Lung (tissue), 12 donors: Measurements from ENCODE around the gene FAM83E. TPM values are rescaled to one million over a fixed set of nuclear protein-coding genes. Genes with fewer than 3 reads are reported as not detected.

Experiments used
- ATAC-seq: fragments of 200-7000 bp; cut with Tn5 transposase; one replicate; pipeline ENCODE4 v1.9.1; 2020; ENCODE audit warnings: moderate number of reproducible peaks; ENCODE audit not compliant: insufficient read depth, low FRiP score
- DNase-seq, 3 donors: peaks; one replicate each; pipeline ENCODE4 v3.0.0-alpha.2; 2013 to 2017
- H3K27ac ChIP-seq, 2 donors: one replicate each; pipeline ENCODE4 v1.5.1; 2013; ENCODE audit warnings: mild to moderate bottlenecking in 2 of 2, moderate library complexity in 2 of 2, control low read depth in 1 of 2, inconsistent platforms in 1 of 2, low read depth in 1 of 2, low read length in 1 of 2
- H3K27me3 ChIP-seq, 3 donors: one replicate each; pipeline ENCODE4 v1.5.1; 2013; ENCODE audit warnings: low read length in 2 of 3; ENCODE audit not compliant: control insufficient read depth in 3 of 3, insufficient read depth in 3 of 3
- H3K36me3 ChIP-seq, 4 donors: one replicate each; pipeline ENCODE4 v1.5.1; 2013; ENCODE audit warnings: low read length in 4 of 4, mild to moderate bottlenecking in 1 of 4, moderate library complexity in 1 of 4; ENCODE audit not compliant: control insufficient read depth in 4 of 4, insufficient read depth in 4 of 4
- H3K4me1 ChIP-seq, 5 donors: one replicate each; pipeline ENCODE4 v1.5.1; 2013; ENCODE audit warnings: low read length in 5 of 5, mild to moderate bottlenecking in 2 of 5, moderate library complexity in 1 of 5; ENCODE audit not compliant: control insufficient read depth in 5 of 5, insufficient read depth in 5 of 5
- H3K4me3 ChIP-seq: one replicate; pipeline ENCODE4 v1.5.1; 2013; ENCODE audit warnings: mild to moderate bottlenecking, control low read depth, moderate library complexity
- H3K9ac ChIP-seq, 2 donors: one replicate each; pipeline ENCODE4 v1.5.1; 2013; ENCODE audit warnings: low read length in 2 of 2, control low read depth in 1 of 2; ENCODE audit not compliant: insufficient read depth in 1 of 2
- H3K9me3 ChIP-seq, 4 donors: one replicate each; pipeline ENCODE4 v1.5.1; 2013; ENCODE audit warnings: low read length in 3 of 4, mild to moderate bottlenecking in 1 of 4, moderate library complexity in 1 of 4; ENCODE audit not compliant: control insufficient read depth in 4 of 4, insufficient read depth in 3 of 4
- WGBS, 2 donors: extraction: QIAGEN DNeasy Blood & Tissue Kit; methylation state at CpG; one replicate each; pipeline ENCODE4 v1.1.7; 2013; 5-methylcytosine and 5-hydroxymethylcytosine counted together
- polyA plus RNA-seq, 2 donors: library from polyadenylated mRNA; stranded (reverse); fragments of 200-250 nt; gene quantifications; one replicate each; pipeline ENCODE4 v1.2.1, GENCODE V29; 2013
- total RNA-seq, 2 donors: library from RNA; depleted of rRNA in 1 of 2; stranded (reverse); fragments of >200 nt in 1 of 2; gene quantifications; one replicate each; pipeline ENCODE4 v1.2.1, GENCODE V29; 2014 to 2021
- TF ChIP-seq, protein P1 (sequence below): IDR thresholded peaks from 2 replicates; pipeline ENCODE4 v1.5.1; 2012; ENCODE audit warnings: mild to moderate bottlenecking; ENCODE audit errors: control extremely low read depth, extremely low read depth
- donor health status: control.
- donor health status: control.
- donor health status: Bipolar disorder and iron deficiency.
- donor health status: healthy.
- donor health status: DM: yes; HTN: yes; CAD: no.

FAM83E gene
- total and polyA plus RNA-seq, 4 donors: 22.2 to 43.8 (median 36.7) TPM

- H3K4me3 ChIP-seq: no peak overlapping the region
- DNase-seq: no peak
- no peaks in the 10 kb centered on the region for H3K27me3 ChIP-seq
- no peak overlapping the region for H3K27ac ChIP-seq
- no peak overlapping the region for H3K9ac ChIP-seq
- TF ChIP-seq, protein P1, sequence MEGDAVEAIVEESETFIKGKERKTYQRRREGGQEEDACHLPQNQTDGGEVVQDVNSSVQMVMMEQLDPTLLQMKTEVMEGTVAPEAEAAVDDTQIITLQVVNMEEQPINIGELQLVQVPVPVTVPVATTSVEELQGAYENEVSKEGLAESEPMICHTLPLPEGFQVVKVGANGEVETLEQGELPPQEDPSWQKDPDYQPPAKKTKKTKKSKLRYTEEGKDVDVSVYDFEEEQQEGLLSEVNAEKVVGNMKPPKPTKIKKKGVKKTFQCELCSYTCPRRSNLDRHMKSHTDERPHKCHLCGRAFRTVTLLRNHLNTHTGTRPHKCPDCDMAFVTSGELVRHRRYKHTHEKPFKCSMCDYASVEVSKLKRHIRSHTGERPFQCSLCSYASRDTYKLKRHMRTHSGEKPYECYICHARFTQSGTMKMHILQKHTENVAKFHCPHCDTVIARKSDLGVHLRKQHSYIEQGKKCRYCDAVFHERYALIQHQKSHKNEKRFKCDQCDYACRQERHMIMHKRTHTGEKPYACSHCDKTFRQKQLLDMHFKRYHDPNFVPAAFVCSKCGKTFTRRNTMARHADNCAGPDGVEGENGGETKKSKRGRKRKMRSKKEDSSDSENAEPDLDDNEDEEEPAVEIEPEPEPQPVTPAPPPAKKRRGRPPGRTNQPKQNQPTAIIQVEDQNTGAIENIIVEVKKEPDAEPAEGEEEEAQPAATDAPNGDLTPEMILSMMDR: no peak
- peaks cover 0 to 9% (median 0%) of the 10 kb centered on the region in 5 donors for H3K4me1 ChIP-seq
- H3K36me3 ChIP-seq: no peaks in the 10 kb centered on the region
- no peaks in the 10 kb centered on the region for H3K9me3 ChIP-seq
- WGBS, 2 donors: 92 to 96% methylated on average over 12 of the region's 12 CpGs
- no peak for ATAC-seq
Measured at GRCh38 chr19:48650974-48651682, 36.3 kb upstream of the FAM83E start.

- 84% methylated on average over 2 of the region's 2 CpGs for WGBS, 2 donors
- H3K4me1 ChIP-seq: peaks cover 0 to 20% (median 0%) of the 10 kb centered on the region in 5 donors
- TF ChIP-seq, protein P1: no peak
- H3K36me3 ChIP-seq: no peaks in the 10 kb centered on the region
- DNase-seq (no peak), ATAC-seq (no peak)
- H3K27ac ChIP-seq: no peak overlapping the region
- H3K4me3 ChIP-seq: no peak overlapping the region
- H3K9ac ChIP-seq: no peak overlapping the region
- no peaks in the 10 kb centered on the region for H3K9me3 ChIP-seq
- no peaks in the 10 kb centered on the region for H3K27me3 ChIP-seq
Measured at GRCh38 chr19:48648134-48648533, 33.3 kb upstream of the FAM83E start.

DNA sequence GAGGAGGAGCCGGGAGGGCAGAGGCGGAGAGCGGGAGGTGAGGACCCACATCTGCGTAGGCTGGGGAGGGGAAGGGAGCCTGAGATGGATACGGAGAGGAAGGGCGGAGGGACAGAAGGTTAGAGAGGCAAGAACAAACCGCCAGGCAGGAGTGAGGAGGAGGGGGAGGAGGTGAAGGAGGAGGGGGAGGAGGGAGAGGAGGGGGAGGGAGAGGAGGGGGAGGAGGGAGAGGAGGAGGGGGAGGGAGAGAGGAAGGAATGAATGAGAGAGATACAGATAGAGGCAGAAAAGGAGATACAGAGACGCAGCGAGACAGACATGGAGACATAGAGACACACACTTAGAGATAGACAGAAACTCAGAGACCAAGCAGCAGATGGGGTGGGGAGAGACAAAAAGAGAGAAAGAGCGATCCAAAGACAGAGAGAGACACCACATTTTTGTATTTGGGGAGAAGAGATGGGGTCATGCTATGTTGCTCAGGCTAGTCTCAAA lies 31.9 kb upstream of the FAM83E start:
- TF ChIP-seq, protein P1: no peak
- no peak for ATAC-seq
- no peak overlapping the region for H3K27ac ChIP-seq
- no peaks in the 10 kb centered on the region for H3K36me3 ChIP-seq
- 14 to 25% methylated on average over 4 to 8 of the region's 10 CpGs for WGBS, 2 donors
- peak in 1 of 3 donors; percentile 6 for DNase-seq
- H3K4me3 ChIP-seq: no peak overlapping the region
- H3K4me1 ChIP-seq: peaks cover 0 to 20% (median 0%) of the 10 kb centered on the region in 5 donors
- no peaks in the 10 kb centered on the region for H3K27me3 ChIP-seq
- H3K9me3 ChIP-seq: no peaks in the 10 kb centered on the region
- H3K9ac ChIP-seq: no peak overlapping the region
